SK-N-SH (cell line): Measurements from ENCODE around the gene IL6R. TPM values are rescaled to one million over a fixed set of nuclear protein-coding genes. Genes with fewer than 3 reads are reported as not detected.

Experiments used
- CTCF ChIA-PET: fragments of 300-600, 350-600 bp; formaldehyde crosslinking; extraction: SDS; loops from one replicate; lab custom pipeline; 2021; lab: Yijun Ruan, JAX
- POLR2A ChIA-PET: fragments of 350-600 bp; sonication (Branson Sonifier 250); formaldehyde crosslinking; extraction: SDS; loops from one replicate; lab custom pipeline; 2020; ENCODE audit warnings: antibody characterized with exemption, inconsistent platforms; lab: Yijun Ruan, JAX
- DNase-seq: peaks from one replicate; pipeline ENCODE4 v3.0.0; 2012
- H2AFZ ChIP-seq: fragments of 200-600 bp; sonication (generic); 2 replicates; pipeline ENCODE4 v1.8.1; 2016; ENCODE audit warnings: antibody characterized with exemption, mild to moderate bottlenecking, low read depth
- H3F3A ChIP-seq: fragments of 200-600 bp; sonication (generic); replicated peaks from 2 replicates; pipeline ENCODE3; 2016; ENCODE audit warnings: antibody characterized with exemption, mild to moderate bottlenecking; ENCODE audit not compliant: insufficient read depth
- H3K27ac ChIP-seq, 2 experiments: fragments of 200-500 bp in 1 of 2; fragments of 200-600 bp in 1 of 2; sonication (Bioruptor generic) in 1 of 2; sonication (generic), shearing (Covaris generic) in 1 of 2; 2 replicates each; pipeline versions ENCODE4 v1.5.1 to v1.6.1; 2014 to 2016; ENCODE audit warnings: low read depth in 2 of 2, inconsistent platforms in 1 of 2, low read length in 1 of 2, mild to moderate bottlenecking in 1 of 2, mixed read lengths in 1 of 2
- H3K27me3 ChIP-seq: fragments of 200-600 bp; sonication (generic), shearing (Covaris generic); 2 replicates; pipeline ENCODE4 v1.6.1; 2016; ENCODE audit warnings: mixed run types; ENCODE audit not compliant: insufficient read depth
- H3K36me3 ChIP-seq, 2 experiments: fragments of 200-500 bp in 1 of 2; fragments of 200-600 bp in 1 of 2; sonication (Bioruptor generic) in 1 of 2; sonication (generic) in 1 of 2; replicated peaks in 1 of 2; 2 replicates each; pipeline versions ENCODE3 to v1.5.1; 2014 to 2016; ENCODE audit warnings: low read length in 1 of 2, mild to moderate bottlenecking in 1 of 2; ENCODE audit not compliant: insufficient read depth in 2 of 2, control insufficient read depth in 1 of 2
- H3K4me1 ChIP-seq, 2 experiments: fragments of 200-500 bp in 1 of 2; fragments of 200-600 bp in 1 of 2; sonication (Bioruptor generic) in 1 of 2; sonication (generic), shearing (Covaris generic) in 1 of 2; 2 replicates each; pipeline versions ENCODE4 v1.5.1 to v1.6.1; 2014 to 2016; ENCODE audit warnings: low read depth in 1 of 2, low read length in 1 of 2, mixed run types in 1 of 2; ENCODE audit not compliant: insufficient read depth in 2 of 2, control insufficient read depth in 1 of 2
- H3K4me2 ChIP-seq: fragments of 200-600 bp; sonication (generic), shearing (Covaris generic); 2 replicates; pipeline ENCODE4 v1.6.1; 2017; ENCODE audit warnings: mixed run types
- H3K4me3 ChIP-seq, 2 experiments: fragments of 200-500 bp in 1 of 2; fragments of 200-600 bp in 1 of 2; sonication (Bioruptor generic) in 1 of 2; sonication (generic), shearing (Covaris generic) in 1 of 2; 2 replicates each; pipeline versions ENCODE4 v1.5.1 to v1.8.1; 2014 to 2016; ENCODE audit warnings: low read depth in 2 of 2, inconsistent platforms in 1 of 2, low read length in 1 of 2, mild to moderate bottlenecking in 1 of 2, mixed read lengths in 1 of 2, moderate library complexity in 1 of 2
- H3K79me2 ChIP-seq: fragments of 200-600 bp; sonication (generic); 2 replicates; pipeline ENCODE4 v1.8.1; 2017; ENCODE audit warnings: mild to moderate bottlenecking; ENCODE audit not compliant: insufficient read depth
- H3K9ac ChIP-seq: fragments of 200-600 bp; sonication (generic); 2 replicates; pipeline ENCODE4 v1.6.1; 2017; ENCODE audit warnings: mixed run types
- H3K9me2 ChIP-seq: fragments of 200-600 bp; sonication (generic); 2 replicates; pipeline ENCODE4 v1.6.1; 2017; ENCODE audit warnings: mixed run types
- H3K9me3 ChIP-seq: fragments of 200-600 bp; sonication (generic); 2 replicates; pipeline ENCODE4 v1.6.1; 2017; ENCODE audit warnings: mixed run types, mild to moderate bottlenecking, moderate library complexity
- H4K20me1 ChIP-seq: fragments of 200-600 bp; sonication (generic); 2 replicates; pipeline ENCODE4 v1.6.1; 2017; ENCODE audit warnings: mild to moderate bottlenecking, mixed run types; ENCODE audit not compliant: insufficient read depth
- CHD2 ChIP-seq: fragments of 150-350 bp; IDR thresholded peaks from 2 replicates; pipeline ENCODE4 v1.6.1; 2018; ENCODE audit warnings: low read length; ENCODE audit not compliant: partially characterized antibody
- CTCF ChIP-seq: fragments of 200-600 bp; sonication (generic); IDR thresholded peaks from 2 replicates; pipeline ENCODE4 v1.6.1; 2017; ENCODE audit warnings: antibody characterized with exemption, mild to moderate bottlenecking, moderate library complexity
- ELF1 ChIP-seq: IDR thresholded peaks from 2 replicates; pipeline ENCODE4 v1.4.0; 2012
- EP300 ChIP-seq, 2 experiments: IDR thresholded peaks; 2 replicates each; pipeline versions ENCODE4 v1.4.0 to v1.6.1; 2012; ENCODE audit warnings: borderline replicate concordance in 1 of 2, low read depth in 1 of 2, low read length in 1 of 2
- FOSL2 ChIP-seq: IDR thresholded peaks from 2 replicates; pipeline ENCODE4 v1.4.0; 2012; ENCODE audit warnings: low read depth, mild to moderate bottlenecking, moderate library complexity, borderline replicate concordance
- IRF3 ChIP-seq: fragments of 150-350 bp; IDR thresholded peaks from 2 replicates; pipeline ENCODE4 v1.6.1; 2016; ENCODE audit warnings: mild to moderate bottlenecking, low read depth, low read length
- MAX ChIP-seq: IDR thresholded peaks from 2 replicates; pipeline ENCODE4 v1.4.0; 2012; ENCODE audit warnings: low read depth
- MEF2A ChIP-seq: IDR thresholded peaks from 2 replicates; pipeline ENCODE4 v1.4.0; 2012; ENCODE audit warnings: low read depth, borderline replicate concordance
- NRF1 ChIP-seq: IDR thresholded peaks from 2 replicates; pipeline ENCODE4 v1.6.1; 2012; ENCODE audit warnings: low read depth, mild to moderate bottlenecking, low read length
- RAD21 ChIP-seq: IDR thresholded peaks from 2 replicates; pipeline ENCODE4 v1.6.1; 2012; ENCODE audit warnings: mild to moderate bottlenecking, low read length
- RCOR1 ChIP-seq: fragments of 150-350 bp; IDR thresholded peaks from 2 replicates; pipeline ENCODE4 v1.6.1; 2017; ENCODE audit warnings: antibody characterized with exemption, low read length
- REST ChIP-seq: IDR thresholded peaks from 2 replicates; pipeline ENCODE4 v1.6.1; 2012; ENCODE audit warnings: mild to moderate bottlenecking, low read depth, low read length, moderate library complexity
- RFX5 ChIP-seq: IDR thresholded peaks from 2 replicates; pipeline ENCODE4 v1.6.1; 2012; ENCODE audit warnings: mild to moderate bottlenecking, improper control_type of control experiment, low read length
- RXRA ChIP-seq: IDR thresholded peaks from 2 replicates; pipeline ENCODE4 v1.4.0; 2012; ENCODE audit warnings: low read depth, mild to moderate bottlenecking, borderline replicate concordance
- TEAD4 ChIP-seq: IDR thresholded peaks from 2 replicates; pipeline ENCODE4 v1.4.0; 2012; ENCODE audit warnings: mild to moderate bottlenecking, borderline replicate concordance; ENCODE audit not compliant: insufficient read depth
- USF2 ChIP-seq: fragments of 150-350 bp; IDR thresholded peaks from 2 replicates; pipeline ENCODE4 v1.6.1; 2017; ENCODE audit warnings: antibody characterized with exemption, low read length, low read depth, borderline replicate concordance
- WGBS: methylation state at CpG from one replicate; pipeline ENCODE4 v1.1.6; 2017; ENCODE audit warnings: low lambda C conversion rate; 5-methylcytosine and 5-hydroxymethylcytosine counted together
- polyA plus RNA-seq, 3 experiments: library from polyadenylated mRNA; depleted of rRNA; stranded (reverse); fragments of >200 nt; gene quantifications; 2 replicates each; pipeline ENCODE4 v1.2.3, GENCODE V29; 2012

IL6R gene
- polyA plus RNA-seq, 1 of the 3 experiments (the other 2 are of a cell fraction), result 2.8 TPM

GRCh38 chr1:154416471-154417337 lies 11.6 kb downstream of the IL6R start:
- POLR2A ChIA-PET, result no interaction called here
- H3K4me3 ChIP-seq, result no peak overlapping the region

More at GRCh38 chr1:154416471-154417337, 11.6 kb downstream of the IL6R start:
- no peak for DNase-seq
- Histone ChIP-seq H3K79me2 (no peaks in the 10 kb centered on the region; the same call in 1 of the 2 replicates), H3K9me2 (no peaks in the 10 kb centered on the region), H3K9ac (no peak overlapping the region), H3K27me3 (no peaks in the 10 kb centered on the region), H4K20me1 (no peaks in the 10 kb centered on the region), H2AFZ (no peak overlapping the region), H3K9me3 (no peaks in the 10 kb centered on the region), H3K27ac (no peak overlapping the region), H3K36me3 (no peaks in the 10 kb centered on the region), H3F3A (peaks cover 17% of the 10 kb centered on the region), H3K4me2 (no peak overlapping the region), H3K4me1 (peaks cover 11 to 32% of the 10 kb centered on the region in 2 experiments; a peak in 3 of 4 replicates)
- TF ChIP-seq NRF1, result no peak
- no peak for TF ChIP-seq ELF1
- TF ChIP-seq RFX5, result no peak
- TF ChIP-seq CHD2, result no peak
- no peak for TF ChIP-seq TEAD4
- no peak for TF ChIP-seq RXRA
- TF ChIP-seq REST, result no peak
- no peak for TF ChIP-seq RAD21
- no peak for TF ChIP-seq FOSL2
- TF ChIP-seq MAX, result no peak
- TF ChIP-seq MEF2A, result no peak
- no peak for TF ChIP-seq CTCF
- no peak for TF ChIP-seq USF2
- TF ChIP-seq EP300 (IDR thresholded peaks at IDR 0.05; ENCODE audit: borderline replicate concordance in 1 of 2, low read depth in 1 of 2, low read length in 1 of 2), result no peak
- TF ChIP-seq RCOR1, result no peak
- TF ChIP-seq IRF3, result no peak
- WGBS, result 96% methylated on average over 10 of the region's 10 CpGs
- CTCF ChIA-PET, result interaction anchor here (0.6 to 1.2 kb wide), 4 partner anchors 9 to 130 kb away, joined by 3 to 4 read pairs (median 3); no protein-coding TSS in a partner anchor
